Vagina (tissue), 2 donors: ENCODE results near the gene RBM34. TPM values are rescaled to one million over a fixed set of nuclear protein-coding genes. Genes with fewer than 3 reads are reported as not detected.

ENCODE experiments used
- DNase-seq, 2 donors: peaks; one replicate each; pipeline ENCODE4 v3.0.0-alpha.2; 2017; ENCODE audit errors: extremely low spot score in 2 of 2
- H3K27ac ChIP-seq: fragments of 200-600 bp; sonication (generic); one replicate; pipeline ENCODE4 v1.5.1; 2019
- H3K27me3 ChIP-seq: fragments of 200-600 bp; sonication (generic); one replicate; pipeline ENCODE4 v1.5.1; 2019
- H3K36me3 ChIP-seq, 2 donors: fragments of 200-600 bp; sonication (generic); one replicate each; pipeline ENCODE4 v1.5.1; 2017 to 2019
- H3K4me1 ChIP-seq: fragments of 200-600 bp; sonication (generic); one replicate; pipeline ENCODE4 v1.5.1; 2019
- H3K4me3 ChIP-seq, 2 donors: fragments of 200-600 bp; sonication (generic); 1 replicate in 1 of 2; 2 replicates in 1 of 2; pipeline ENCODE4 v1.5.1; 2016 to 2019
- H3K9me3 ChIP-seq: fragments of 200-600 bp; sonication (generic); one replicate; pipeline ENCODE4 v1.5.1; 2019
- POLR2A ChIP-seq, 2 donors: fragments of 450-650 bp; IDR thresholded peaks; one replicate each; pipeline ENCODE4 v1.6.1; 2017; ENCODE audit warnings: antibody characterized with exemption in 2 of 2, mild to moderate bottlenecking in 2 of 2, moderate library complexity in 2 of 2
- POLR2AphosphoS5 ChIP-seq, 2 donors: sonication (generic); formaldehyde crosslinking; IDR thresholded peaks; one replicate each; pipeline ENCODE4 v1.9.0; 2017; ENCODE audit warnings: antibody characterized with exemption in 2 of 2, mild to moderate bottlenecking in 2 of 2, low read depth in 1 of 2; ENCODE audit not compliant: insufficient read depth in 1 of 2
- intact Hi-C: fragments of 100-400 bp; cut with DNase I; formaldehyde crosslinking; loops from one replicate; pipeline ENCODE4 v1.15.1; 2023
- total RNA-seq: library from RNA; depleted of rRNA; stranded (reverse); fragments of >200 nt; gene quantifications from one replicate; pipeline ENCODE4 v1.2.3, GENCODE V29; 2016
- TF ChIP-seq, protein P1 (sequence below), 3 experiments: fragments of 450-650 bp in 2 of 3; fragments of 200-600 bp in 1 of 3; sonication (generic) in 1 of 3; IDR thresholded peaks; one replicate each; pipeline ENCODE4 v1.5.1; 2017 to 2019; ENCODE audit warnings: antibody characterized with exemption in 3 of 3, mild to moderate bottlenecking in 2 of 3, moderate library complexity in 2 of 3

RBM34 gene
- total RNA-seq, 1 donor from 2014 or later = 44.7 TPM

DNA sequence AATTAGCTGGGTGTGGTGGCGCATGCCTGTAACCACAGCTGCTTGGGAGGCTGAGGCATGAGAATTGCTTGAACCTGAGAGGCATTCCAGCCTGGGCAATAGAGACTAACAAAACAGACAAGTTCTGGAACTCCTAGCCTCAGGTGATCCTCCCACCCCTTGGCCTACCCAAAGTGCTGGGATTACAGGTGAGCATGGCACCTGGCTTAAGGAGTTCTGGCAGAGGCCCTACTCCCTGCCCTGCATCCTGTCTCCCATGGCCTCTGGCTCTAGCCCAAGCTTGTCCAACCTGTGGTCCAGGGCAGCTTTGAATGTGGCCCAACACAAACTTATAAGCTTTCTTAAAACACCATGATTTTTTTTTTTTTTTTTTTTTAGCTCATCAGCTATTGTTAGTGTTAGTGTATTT is 52.9 kb downstream of the RBM34 start:
- Histone ChIP-seq H3K9me3 (no peaks in the 10 kb centered on the region), H3K27me3 (no peaks in the 10 kb centered on the region), H3K4me3 (no peak overlapping the region), H3K36me3 (peaks cover 0 to 28% of the 10 kb centered on the region in 2 donors), H3K4me1 (peaks cover 14% of the 10 kb centered on the region), H3K27ac (no peak overlapping the region)
- TF ChIP-seq POLR2AphosphoS5 (IDR thresholded peaks at IDR 0.05; ENCODE audit: insufficient read depth in 1 of 2, low read depth in 1 of 2) = no peak
- no peak for TF ChIP-seq POLR2A (IDR thresholded peaks at IDR 0.05)
- TF ChIP-seq, protein P1, sequence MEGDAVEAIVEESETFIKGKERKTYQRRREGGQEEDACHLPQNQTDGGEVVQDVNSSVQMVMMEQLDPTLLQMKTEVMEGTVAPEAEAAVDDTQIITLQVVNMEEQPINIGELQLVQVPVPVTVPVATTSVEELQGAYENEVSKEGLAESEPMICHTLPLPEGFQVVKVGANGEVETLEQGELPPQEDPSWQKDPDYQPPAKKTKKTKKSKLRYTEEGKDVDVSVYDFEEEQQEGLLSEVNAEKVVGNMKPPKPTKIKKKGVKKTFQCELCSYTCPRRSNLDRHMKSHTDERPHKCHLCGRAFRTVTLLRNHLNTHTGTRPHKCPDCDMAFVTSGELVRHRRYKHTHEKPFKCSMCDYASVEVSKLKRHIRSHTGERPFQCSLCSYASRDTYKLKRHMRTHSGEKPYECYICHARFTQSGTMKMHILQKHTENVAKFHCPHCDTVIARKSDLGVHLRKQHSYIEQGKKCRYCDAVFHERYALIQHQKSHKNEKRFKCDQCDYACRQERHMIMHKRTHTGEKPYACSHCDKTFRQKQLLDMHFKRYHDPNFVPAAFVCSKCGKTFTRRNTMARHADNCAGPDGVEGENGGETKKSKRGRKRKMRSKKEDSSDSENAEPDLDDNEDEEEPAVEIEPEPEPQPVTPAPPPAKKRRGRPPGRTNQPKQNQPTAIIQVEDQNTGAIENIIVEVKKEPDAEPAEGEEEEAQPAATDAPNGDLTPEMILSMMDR (IDR thresholded peaks at IDR 0.05) = no peak
- DNase-seq = no peak
- intact Hi-C loops = no loop called here

DNA sequence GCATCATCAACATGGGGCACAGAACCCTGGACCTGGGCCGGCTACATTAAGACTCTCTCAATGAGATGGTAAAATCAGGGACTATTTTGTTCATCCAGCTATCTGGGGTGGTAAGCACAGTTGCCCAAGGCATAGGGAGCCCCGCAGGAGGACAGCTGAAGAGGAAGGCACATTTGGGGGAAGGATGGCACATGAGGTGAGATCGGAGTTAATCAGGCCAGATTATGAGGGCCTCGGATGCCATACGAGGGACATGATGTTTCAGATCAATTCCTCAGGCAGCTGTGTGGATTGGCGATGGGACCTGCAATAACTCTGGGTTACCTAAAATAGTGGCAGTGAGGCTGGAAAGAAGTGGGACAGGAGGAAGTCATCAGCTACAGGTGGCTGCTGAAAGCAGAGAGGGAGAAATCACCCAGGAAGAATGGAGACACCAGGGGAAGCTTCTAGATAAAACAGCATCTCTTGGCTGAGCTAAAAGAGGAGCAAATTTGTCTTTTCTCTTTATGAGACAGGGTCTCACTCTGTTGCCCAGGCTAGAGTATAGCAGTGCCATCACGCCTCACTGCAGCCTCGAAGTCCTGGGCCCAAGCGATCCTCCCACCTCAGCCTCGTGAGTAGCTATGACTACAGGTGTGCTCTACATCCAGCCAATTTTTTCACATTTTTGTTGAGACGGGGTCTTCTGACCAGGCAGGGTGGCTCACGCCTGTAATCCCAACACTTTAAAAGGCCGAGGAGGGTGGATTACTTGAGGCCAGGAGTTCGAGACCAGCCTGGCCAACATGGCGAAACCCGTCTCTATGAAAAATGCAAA is 53.5 kb downstream of the RBM34 start:
- H3K9me3 ChIP-seq = no peaks in the 10 kb centered on the region
- peaks cover 20% of the 10 kb centered on the region for H3K4me1 ChIP-seq
- TF ChIP-seq, protein P1 (IDR thresholded peaks at IDR 0.05) = no peak
- TF ChIP-seq POLR2AphosphoS5 (IDR thresholded peaks at IDR 0.05; ENCODE audit: insufficient read depth in 1 of 2, low read depth in 1 of 2) = no peak
- TF ChIP-seq POLR2A (IDR thresholded peaks at IDR 0.05) = no peak
- H3K36me3 ChIP-seq = peaks cover 0 to 23% of the 10 kb centered on the region in 2 donors
- no peak for DNase-seq
- H3K4me3 ChIP-seq = no peak overlapping the region
- H3K27ac ChIP-seq = no peak overlapping the region
- intact Hi-C loops = no loop called here
- H3K27me3 ChIP-seq = no peaks in the 10 kb centered on the region

DNA sequence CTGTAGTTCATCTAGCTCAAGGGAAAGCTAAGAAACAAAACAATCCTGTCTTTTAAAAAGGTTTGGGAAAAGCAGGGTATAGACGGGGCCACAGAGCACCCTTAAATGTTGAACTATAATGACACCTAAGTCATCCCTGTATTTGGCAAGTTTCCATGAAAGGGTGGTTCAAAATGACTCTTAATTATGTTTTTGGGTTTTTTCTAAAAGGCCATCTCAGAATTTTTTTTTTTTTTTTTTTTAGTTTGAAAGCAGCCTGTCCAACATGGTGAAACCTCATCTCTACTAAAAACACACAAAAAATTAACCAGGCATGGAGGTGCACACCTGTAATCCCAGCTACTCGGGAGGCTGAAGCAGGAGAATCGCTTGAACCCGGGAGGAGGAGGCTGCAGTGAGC is 54.6 kb downstream of the RBM34 start:
- Histone ChIP-seq H3K27me3 (no peaks in the 10 kb centered on the region), H3K27ac (no peak overlapping the region), H3K4me3 (no peak overlapping the region), H3K4me1 (peaks cover 24% of the 10 kb centered on the region), H3K9me3 (no peaks in the 10 kb centered on the region), H3K36me3 (peaks cover 0 to 15% of the 10 kb centered on the region in 2 donors)
- intact Hi-C loops = no loop called here
- no peak for DNase-seq
- no peak for TF ChIP-seq POLR2AphosphoS5 (IDR thresholded peaks at IDR 0.05; ENCODE audit: insufficient read depth in 1 of 2, low read depth in 1 of 2)
- TF ChIP-seq, protein P1 (IDR thresholded peaks at IDR 0.05) = no peak
- TF ChIP-seq POLR2A (IDR thresholded peaks at IDR 0.05) = no peak

DNA sequence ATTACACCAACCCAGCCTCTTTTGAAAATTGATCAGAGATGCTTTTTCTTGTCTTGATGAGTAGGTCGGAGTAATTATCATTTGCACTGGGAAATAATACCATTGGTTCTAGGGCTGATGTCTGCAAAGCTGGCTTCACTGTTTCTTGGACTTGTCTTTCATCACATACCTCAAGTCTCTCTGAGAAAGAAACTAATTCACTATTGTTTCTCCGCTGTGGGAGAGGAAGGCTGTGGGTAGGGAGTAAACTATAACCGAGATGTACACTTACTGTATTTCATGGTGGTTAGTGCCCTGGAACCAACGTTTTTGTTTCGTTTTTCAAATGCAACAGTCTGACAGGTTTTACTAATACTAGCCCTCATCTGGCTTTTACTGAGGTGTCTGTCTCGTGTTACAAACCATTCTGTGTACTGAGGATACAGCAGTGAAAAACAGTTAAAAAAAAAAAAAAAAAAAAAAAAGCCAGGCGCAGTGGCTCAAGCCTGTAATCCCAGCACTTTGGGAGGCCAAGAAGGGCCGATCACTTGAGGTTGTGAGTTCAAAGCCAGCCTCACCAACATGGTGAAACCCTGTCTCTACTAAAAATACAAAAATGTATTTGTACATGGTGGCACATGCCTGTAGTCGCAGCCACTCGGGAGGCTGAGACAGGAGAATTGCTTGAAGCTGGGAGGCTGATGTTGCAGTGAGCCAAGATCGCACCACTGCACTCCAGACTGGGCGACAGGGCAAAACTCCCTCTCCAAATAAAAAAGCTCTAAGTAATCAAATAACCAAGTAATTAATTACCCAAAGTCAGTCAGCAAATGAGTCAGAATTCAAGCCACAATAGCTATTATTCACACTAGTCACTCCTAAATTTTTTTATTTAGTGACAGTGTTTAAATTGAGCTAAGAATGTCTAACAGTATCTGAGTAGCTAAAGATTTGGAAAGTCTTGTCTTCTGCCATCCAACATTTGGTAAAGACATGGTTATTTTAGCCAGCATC is 55.7 kb downstream of the RBM34 start:
- DNase-seq = no peak
- H3K36me3 ChIP-seq = peaks cover 0 to 11% of the 10 kb centered on the region in 2 donors
- no peaks in the 10 kb centered on the region for H3K27me3 ChIP-seq
- H3K4me1 ChIP-seq = peaks cover 24% of the 10 kb centered on the region
- H3K4me3 ChIP-seq = peak overlapping the region in 1 of 2 donors; percentile 31
- intact Hi-C loops = no loop called here
- no peak overlapping the region for H3K27ac ChIP-seq
- no peak for TF ChIP-seq POLR2A (IDR thresholded peaks at IDR 0.05)
- TF ChIP-seq, protein P1 (IDR thresholded peaks at IDR 0.05) = no peak
- no peak for TF ChIP-seq POLR2AphosphoS5 (IDR thresholded peaks at IDR 0.05; ENCODE audit: insufficient read depth in 1 of 2, low read depth in 1 of 2)
- H3K9me3 ChIP-seq = no peaks in the 10 kb centered on the region
